DLD1 (cell line): ENCODE measurements around the gene LGALSL.

Experiments used
- in situ Hi-C: cut with HindIII; loops from 2 replicates; pipeline ENCODE4 v1.10.0; 2017; ENCODE audit warnings: low sequenced_read_pairs

Gene LGALSL

GRCh38 chr2:64453770-64454385 is at the start of gene LGALSL:
LGALSL (plus strand) TSS chr2:64454162; CDS start chr2:64454546, 384 bp downstream.
- in situ Hi-C loops, result no loop called here

GRCh38 chr2:64404743-64405142 is 49.2 kb upstream of the LGALSL start:
- in situ Hi-C loops, result no loop called here

GRCh38 chr2:64405581-64406406 is 48.2 kb upstream of the LGALSL start:
- in situ Hi-C loops, result no loop called here

GRCh38 chr2:64406407-64406774 is 47.6 kb upstream of the LGALSL start:
- in situ Hi-C loops, result no loop called here

GRCh38 chr2:64408031-64408430 is 45.9 kb upstream of the LGALSL start:
- in situ Hi-C loops, result no loop called here

GRCh38 chr2:64410671-64411070 is 43.3 kb upstream of the LGALSL start:
- in situ Hi-C loops, result no loop called here

GRCh38 chr2:64412671-64413070 is 41.3 kb upstream of the LGALSL start:
- in situ Hi-C loops, result no loop called here

GRCh38 chr2:64414736-64415435 is 39.1 kb upstream of the LGALSL start:
- in situ Hi-C loops, result no loop called here

GRCh38 chr2:64417624-64418023 is 36.3 kb upstream of the LGALSL start:
- in situ Hi-C loops, result no loop called here

- in situ Hi-C loops, result no loop called here
Measured at GRCh38 chr2:64419596-64420165, 34.3 kb upstream of the LGALSL start.

GRCh38 chr2:64420677-64421076 is 33.3 kb upstream of the LGALSL start:
- in situ Hi-C loops, result no loop called here

GRCh38 chr2:64421201-64421600 is 32.8 kb upstream of the LGALSL start:
- in situ Hi-C loops, result no loop called here

GRCh38 chr2:64422466-64422865 is 31.5 kb upstream of the LGALSL start:
- in situ Hi-C loops, result no loop called here

GRCh38 chr2:64423303-64423702 is 30.7 kb upstream of the LGALSL start:
- in situ Hi-C loops, result no loop called here

GRCh38 chr2:64424416-64424987 is 29.5 kb upstream of the LGALSL start:
- in situ Hi-C loops, result no loop called here

GRCh38 chr2:64426183-64426952 is 27.6 kb upstream of the LGALSL start:
- in situ Hi-C loops, result no loop called here

GRCh38 chr2:64434039-64434657 is 19.8 kb upstream of the LGALSL start:
- in situ Hi-C loops, result no loop called here

- in situ Hi-C loops, result no loop called here
Measured at GRCh38 chr2:64437883-64438282, 16.1 kb upstream of the LGALSL start.

- in situ Hi-C loops, result no loop called here
Measured at GRCh38 chr2:64439194-64439593, 14.8 kb upstream of the LGALSL start.

GRCh38 chr2:64440843-64441242 is 13.1 kb upstream of the LGALSL start:
- in situ Hi-C loops, result no loop called here
